Lower leg skin (tissue), 3 donors: ENCODE data around the gene ABHD2.

Source experiments
- POLR2A ChIP-seq, 2 donors: fragments of 450-650 bp; IDR thresholded peaks; one replicate each; pipeline ENCODE4 v1.6.1; 2016 to 2017; ENCODE audit warnings: antibody characterized with exemption in 2 of 2, mild to moderate bottlenecking in 1 of 2, moderate library complexity in 1 of 2
- TF ChIP-seq, protein P1 (sequence below), 3 donors: fragments of 450-650 bp; IDR thresholded peaks; one replicate each; pipeline ENCODE4 v1.5.1; 2016; ENCODE audit warnings: antibody characterized with exemption in 3 of 3, mild to moderate bottlenecking in 3 of 3, moderate library complexity in 2 of 3

DNA sequence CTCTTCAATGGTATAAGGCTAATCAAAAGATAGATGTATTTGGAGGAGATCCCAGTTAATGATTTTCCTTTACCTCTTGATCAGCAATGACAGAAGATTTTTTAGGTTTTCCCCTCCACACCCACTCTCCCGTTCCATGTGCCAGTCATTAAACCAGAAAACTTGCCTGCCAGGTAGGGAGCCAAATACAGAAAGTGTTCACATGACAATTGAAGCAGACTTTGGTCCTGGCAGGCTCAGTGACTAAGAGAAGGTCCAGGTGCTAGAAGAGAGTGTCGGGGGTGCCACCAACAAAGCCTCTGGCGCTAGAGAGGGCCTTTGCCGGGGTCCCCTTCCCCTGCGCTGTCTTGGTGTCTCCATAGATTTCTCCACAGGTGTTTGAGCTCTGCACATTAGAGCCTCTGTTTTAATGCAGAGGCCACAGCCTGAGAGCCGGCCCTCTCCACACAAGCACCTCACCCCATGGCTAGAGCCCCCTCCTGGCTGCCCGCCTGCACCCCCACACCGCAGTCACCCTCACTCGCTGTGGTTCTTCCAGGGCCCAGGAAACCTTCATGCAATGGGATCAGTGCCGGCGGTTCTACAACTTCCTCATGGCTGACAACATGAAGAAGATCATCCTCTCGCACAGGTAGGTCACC is 96.8 kb downstream of the ABHD2 start:
- TF ChIP-seq, protein P1, sequence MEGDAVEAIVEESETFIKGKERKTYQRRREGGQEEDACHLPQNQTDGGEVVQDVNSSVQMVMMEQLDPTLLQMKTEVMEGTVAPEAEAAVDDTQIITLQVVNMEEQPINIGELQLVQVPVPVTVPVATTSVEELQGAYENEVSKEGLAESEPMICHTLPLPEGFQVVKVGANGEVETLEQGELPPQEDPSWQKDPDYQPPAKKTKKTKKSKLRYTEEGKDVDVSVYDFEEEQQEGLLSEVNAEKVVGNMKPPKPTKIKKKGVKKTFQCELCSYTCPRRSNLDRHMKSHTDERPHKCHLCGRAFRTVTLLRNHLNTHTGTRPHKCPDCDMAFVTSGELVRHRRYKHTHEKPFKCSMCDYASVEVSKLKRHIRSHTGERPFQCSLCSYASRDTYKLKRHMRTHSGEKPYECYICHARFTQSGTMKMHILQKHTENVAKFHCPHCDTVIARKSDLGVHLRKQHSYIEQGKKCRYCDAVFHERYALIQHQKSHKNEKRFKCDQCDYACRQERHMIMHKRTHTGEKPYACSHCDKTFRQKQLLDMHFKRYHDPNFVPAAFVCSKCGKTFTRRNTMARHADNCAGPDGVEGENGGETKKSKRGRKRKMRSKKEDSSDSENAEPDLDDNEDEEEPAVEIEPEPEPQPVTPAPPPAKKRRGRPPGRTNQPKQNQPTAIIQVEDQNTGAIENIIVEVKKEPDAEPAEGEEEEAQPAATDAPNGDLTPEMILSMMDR (IDR thresholded peaks at IDR 0.05), result no peak
- TF ChIP-seq POLR2A (IDR thresholded peaks at IDR 0.05), result no peak
